Loucy (cell line): ENCODE results near the gene HK1.

Experiments used
- EZH2phosphoT487 ChIP-seq: fragments of 200-600 bp; IDR thresholded peaks from 2 replicates; pipeline ENCODE4 v1.6.1; 2018; ENCODE audit warnings: antibody characterized with exemption, mild to moderate bottlenecking, moderate library complexity, borderline replicate concordance
- TF ChIP-seq, protein P1 (sequence below): fragments of 200-600 bp; sonication (generic); conservative IDR thresholded peaks from 2 replicates; pipeline ENCODE4 v1.5.1; 2014; ENCODE audit warnings: mild to moderate bottlenecking, antibody characterized with exemption, low read length

DNA sequence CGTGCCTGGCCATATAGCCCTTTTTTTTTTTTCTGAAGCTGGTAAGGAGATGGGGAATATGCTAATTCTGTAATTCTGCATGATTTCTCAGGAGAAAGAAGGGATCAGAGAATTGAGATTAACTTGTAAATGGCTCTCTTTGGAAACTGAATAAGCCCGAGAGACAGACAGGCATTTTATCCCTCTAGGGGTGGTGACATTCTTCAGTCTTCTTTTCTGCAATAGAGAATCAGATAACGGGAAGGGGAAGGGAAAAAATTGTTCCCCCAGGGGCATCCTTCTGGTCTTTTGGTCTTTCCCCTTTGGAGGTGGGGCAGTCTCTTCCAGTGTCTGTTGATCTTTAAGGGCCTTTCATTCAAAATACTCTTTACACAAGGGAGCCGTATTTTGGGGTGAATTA, 34.2 kb downstream of the HK1 start:
- TF ChIP-seq, protein P1, sequence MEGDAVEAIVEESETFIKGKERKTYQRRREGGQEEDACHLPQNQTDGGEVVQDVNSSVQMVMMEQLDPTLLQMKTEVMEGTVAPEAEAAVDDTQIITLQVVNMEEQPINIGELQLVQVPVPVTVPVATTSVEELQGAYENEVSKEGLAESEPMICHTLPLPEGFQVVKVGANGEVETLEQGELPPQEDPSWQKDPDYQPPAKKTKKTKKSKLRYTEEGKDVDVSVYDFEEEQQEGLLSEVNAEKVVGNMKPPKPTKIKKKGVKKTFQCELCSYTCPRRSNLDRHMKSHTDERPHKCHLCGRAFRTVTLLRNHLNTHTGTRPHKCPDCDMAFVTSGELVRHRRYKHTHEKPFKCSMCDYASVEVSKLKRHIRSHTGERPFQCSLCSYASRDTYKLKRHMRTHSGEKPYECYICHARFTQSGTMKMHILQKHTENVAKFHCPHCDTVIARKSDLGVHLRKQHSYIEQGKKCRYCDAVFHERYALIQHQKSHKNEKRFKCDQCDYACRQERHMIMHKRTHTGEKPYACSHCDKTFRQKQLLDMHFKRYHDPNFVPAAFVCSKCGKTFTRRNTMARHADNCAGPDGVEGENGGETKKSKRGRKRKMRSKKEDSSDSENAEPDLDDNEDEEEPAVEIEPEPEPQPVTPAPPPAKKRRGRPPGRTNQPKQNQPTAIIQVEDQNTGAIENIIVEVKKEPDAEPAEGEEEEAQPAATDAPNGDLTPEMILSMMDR = no peak
- TF ChIP-seq EZH2phosphoT487 = no peak
